ENCODE results near the gene YOD1.
A peak's percentile ranks its signal among the peaks of the same experiment; 100 is the strongest.

Gene YOD1

DNA sequence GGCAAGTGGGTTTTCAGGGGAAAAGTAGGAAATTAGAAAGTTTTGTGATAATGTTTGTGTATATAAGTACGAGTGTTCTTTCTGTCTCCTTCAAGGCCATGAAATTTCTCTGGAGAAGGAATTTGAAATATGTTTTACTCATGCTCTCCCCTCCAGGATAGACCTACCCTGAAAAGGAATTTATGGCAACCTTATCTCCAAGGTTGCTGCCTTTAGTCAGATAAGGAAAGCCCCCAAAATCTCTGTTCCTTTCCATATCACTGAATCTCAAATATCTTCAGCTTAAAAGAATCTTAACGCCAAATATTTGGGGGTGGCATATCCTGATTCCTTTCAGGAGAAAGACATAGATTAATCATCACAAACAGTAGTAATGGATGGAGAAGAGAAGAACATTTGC lies 37.2 kb upstream of the YOD1 start:
- no peaks in the 10 kb centered on the region for H3F3A ChIP-seq (ENCODE audit: insufficient read depth)
- TF ChIP-seq, protein P1, sequence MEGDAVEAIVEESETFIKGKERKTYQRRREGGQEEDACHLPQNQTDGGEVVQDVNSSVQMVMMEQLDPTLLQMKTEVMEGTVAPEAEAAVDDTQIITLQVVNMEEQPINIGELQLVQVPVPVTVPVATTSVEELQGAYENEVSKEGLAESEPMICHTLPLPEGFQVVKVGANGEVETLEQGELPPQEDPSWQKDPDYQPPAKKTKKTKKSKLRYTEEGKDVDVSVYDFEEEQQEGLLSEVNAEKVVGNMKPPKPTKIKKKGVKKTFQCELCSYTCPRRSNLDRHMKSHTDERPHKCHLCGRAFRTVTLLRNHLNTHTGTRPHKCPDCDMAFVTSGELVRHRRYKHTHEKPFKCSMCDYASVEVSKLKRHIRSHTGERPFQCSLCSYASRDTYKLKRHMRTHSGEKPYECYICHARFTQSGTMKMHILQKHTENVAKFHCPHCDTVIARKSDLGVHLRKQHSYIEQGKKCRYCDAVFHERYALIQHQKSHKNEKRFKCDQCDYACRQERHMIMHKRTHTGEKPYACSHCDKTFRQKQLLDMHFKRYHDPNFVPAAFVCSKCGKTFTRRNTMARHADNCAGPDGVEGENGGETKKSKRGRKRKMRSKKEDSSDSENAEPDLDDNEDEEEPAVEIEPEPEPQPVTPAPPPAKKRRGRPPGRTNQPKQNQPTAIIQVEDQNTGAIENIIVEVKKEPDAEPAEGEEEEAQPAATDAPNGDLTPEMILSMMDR (IDR thresholded peaks at IDR 0.05; ENCODE audit: insufficient read depth, low read length, poor library complexity, severe bottlenecking): no peak
- no peak for TF ChIP-seq EZH2phosphoT487 (conservative IDR thresholded peaks at IDR 0.05; ENCODE audit: low read length)
- H3K9me3 ChIP-seq (ENCODE audit: insufficient read depth, low read length): no peaks in the 10 kb centered on the region
- no peak overlapping the region for H2AFZ ChIP-seq (ENCODE audit: low read depth, low read length, severe bottlenecking)
- no peaks in the 10 kb centered on the region for H3K9me2 ChIP-seq (replicated peaks; ENCODE audit: insufficient read depth, low read length)
- no peaks in the 10 kb centered on the region for H3K79me2 ChIP-seq (ENCODE audit: insufficient read depth, low read length)
- no peaks in the 10 kb centered on the region for H4K20me1 ChIP-seq (ENCODE audit: low read depth, low read length)
- H3K27ac ChIP-seq (ENCODE audit: low read depth, low read length): no peak overlapping the region
- H3K4me2 ChIP-seq (ENCODE audit: low read depth, low read length, poor library complexity, severe bottlenecking): no peak overlapping the region
- no peak overlapping the region for H3K9ac ChIP-seq (ENCODE audit: low read length)
- no peaks in the 10 kb centered on the region for H3K27me3 ChIP-seq (ENCODE audit: low read length)
- H3K4me3 ChIP-seq (ENCODE audit: insufficient read depth, low read length, poor library complexity, severe bottlenecking): no peak overlapping the region
- no peaks in the 10 kb centered on the region for H3K36me3 ChIP-seq (ENCODE audit: low read length)

DNA sequence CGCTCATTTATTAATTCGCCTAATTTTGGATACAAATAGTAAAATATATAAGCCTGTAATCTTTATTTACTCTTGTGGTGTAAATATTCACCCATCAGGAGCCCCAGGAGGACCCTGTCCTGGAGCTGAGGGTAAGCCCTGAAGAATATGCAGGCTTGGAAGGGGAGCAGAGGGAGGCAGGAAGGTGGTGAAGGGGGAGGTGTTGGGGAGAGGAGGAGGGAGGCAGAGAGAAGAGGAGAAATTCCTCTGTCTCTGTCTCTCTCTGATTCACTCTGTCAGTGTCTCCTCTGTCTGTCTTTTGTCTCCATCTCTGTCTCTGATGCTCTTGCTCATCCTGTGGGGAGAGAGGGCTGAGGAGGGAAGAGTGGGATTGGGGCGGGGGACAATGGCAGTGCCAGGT lies 34.9 kb upstream of the YOD1 start:
- TF ChIP-seq, protein P1 (IDR thresholded peaks at IDR 0.05; ENCODE audit: insufficient read depth, low read length, poor library complexity, severe bottlenecking): no peak
- no peak for TF ChIP-seq EZH2phosphoT487 (conservative IDR thresholded peaks at IDR 0.05; ENCODE audit: low read length)
- no peak overlapping the region for H3K27ac ChIP-seq (ENCODE audit: low read depth, low read length)
- no peaks in the 10 kb centered on the region for H3K79me2 ChIP-seq (ENCODE audit: insufficient read depth, low read length)
- no peaks in the 10 kb centered on the region for H3K9me2 ChIP-seq (replicated peaks; ENCODE audit: insufficient read depth, low read length)
- no peaks in the 10 kb centered on the region for H3K27me3 ChIP-seq (ENCODE audit: low read length)
- no peaks in the 10 kb centered on the region for H4K20me1 ChIP-seq (ENCODE audit: low read depth, low read length)
- H2AFZ ChIP-seq (ENCODE audit: low read depth, low read length, severe bottlenecking): no peak overlapping the region
- H3F3A ChIP-seq (ENCODE audit: insufficient read depth): no peaks in the 10 kb centered on the region
- no peak overlapping the region for H3K4me3 ChIP-seq (ENCODE audit: insufficient read depth, low read length, poor library complexity, severe bottlenecking)
- no peaks in the 10 kb centered on the region for H3K9me3 ChIP-seq (ENCODE audit: insufficient read depth, low read length)
- H3K9ac ChIP-seq (ENCODE audit: low read length): no peak overlapping the region
- no peak overlapping the region for H3K4me2 ChIP-seq (ENCODE audit: low read depth, low read length, poor library complexity, severe bottlenecking)
- H3K36me3 ChIP-seq (ENCODE audit: low read length): no peaks in the 10 kb centered on the region

DNA sequence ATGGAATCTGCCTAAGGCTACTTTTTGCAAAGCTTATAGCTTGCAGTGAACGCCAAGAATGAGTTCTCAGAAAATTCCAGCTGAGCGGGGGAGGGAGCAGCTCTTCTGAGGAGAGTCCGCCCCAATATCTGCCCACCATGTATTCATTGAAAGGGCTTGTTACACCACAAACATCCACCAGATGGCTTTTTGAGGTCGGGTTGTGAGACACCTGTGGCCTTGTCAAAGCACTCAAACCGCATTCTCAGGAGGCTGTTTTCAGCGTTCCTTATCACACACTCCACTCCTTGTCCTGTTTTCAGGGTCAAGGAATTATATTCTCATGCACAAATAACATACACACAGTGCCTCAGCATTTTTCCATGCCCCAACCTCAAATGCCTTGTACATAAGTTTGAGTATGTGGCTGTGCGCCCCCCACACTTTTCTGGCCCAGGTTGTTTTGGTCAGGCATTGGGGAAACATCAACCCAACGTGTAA lies 33.7 kb upstream of the YOD1 start:
- Histone ChIP-seq H3K9me2 (replicated peaks; ENCODE audit: insufficient read depth, low read length) (no peaks in the 10 kb centered on the region), H3K4me3 (ENCODE audit: insufficient read depth, low read length, poor library complexity, severe bottlenecking) (no peak overlapping the region), H4K20me1 (ENCODE audit: low read depth, low read length) (no peaks in the 10 kb centered on the region), H3K79me2 (ENCODE audit: insufficient read depth, low read length) (no peaks in the 10 kb centered on the region), H3K27ac (ENCODE audit: low read depth, low read length) (no peak overlapping the region), H3K4me2 (ENCODE audit: low read depth, low read length, poor library complexity, severe bottlenecking) (no peak overlapping the region), H3K36me3 (ENCODE audit: low read length) (no peaks in the 10 kb centered on the region), H2AFZ (ENCODE audit: low read depth, low read length, severe bottlenecking) (no peak overlapping the region), H3K27me3 (ENCODE audit: low read length) (no peaks in the 10 kb centered on the region), H3K9ac (ENCODE audit: low read length) (no peak overlapping the region), H3K9me3 (ENCODE audit: insufficient read depth, low read length) (no peaks in the 10 kb centered on the region), H3F3A (ENCODE audit: insufficient read depth) (no peaks in the 10 kb centered on the region)
- TF ChIP-seq EZH2phosphoT487 (conservative IDR thresholded peaks at IDR 0.05; ENCODE audit: low read length): no peak
- TF ChIP-seq, protein P1 (IDR thresholded peaks at IDR 0.05; ENCODE audit: insufficient read depth, low read length, poor library complexity, severe bottlenecking): peak; percentile 31

Measured in SU-DHL-6 (cell line).